ENCODE measurements around the gene FBN3.

The FBN3 gene

DNA sequence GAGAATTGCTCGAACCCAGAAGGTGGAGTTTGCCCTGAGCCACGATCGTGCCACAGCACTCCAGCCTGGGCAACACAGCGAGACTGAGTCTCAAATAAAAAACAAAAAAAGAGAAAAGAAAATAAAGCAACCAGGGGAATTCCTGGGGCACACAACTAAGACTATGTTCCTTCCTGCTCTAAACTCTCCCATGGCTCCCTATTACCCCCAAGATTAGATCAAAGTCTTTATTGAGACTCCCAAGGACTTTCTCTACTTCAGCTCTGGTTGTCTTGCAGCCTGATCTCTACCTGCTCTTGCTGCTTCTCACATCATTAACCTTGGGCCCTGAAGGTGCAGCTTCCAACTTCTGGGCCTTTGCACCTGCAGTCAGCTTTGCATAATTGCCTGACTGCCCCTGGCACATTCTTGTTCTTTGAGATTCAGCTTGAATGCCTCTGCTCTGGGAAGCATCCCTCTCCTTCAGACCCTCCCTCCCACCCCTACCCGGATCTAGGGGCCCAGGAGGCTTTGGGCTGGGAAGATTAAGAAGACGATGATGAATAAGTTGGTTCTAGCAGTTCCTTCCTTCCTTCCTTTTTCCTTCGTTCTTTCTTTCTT lies 42.9 kb upstream of the FBN3 start:
- Histone ChIP-seq H3K4me3 (ENCODE audit: low read length, poor library complexity, severe bottlenecking) (no peak overlapping the region), H3K9ac (ENCODE audit: low read depth, low read length, poor library complexity, severe bottlenecking) (peak overlapping the region; percentile 77), H3K4me1 (ENCODE audit: insufficient read depth, low read length, poor library complexity, severe bottlenecking) (peaks cover 43% of the 10 kb centered on the region), H2AFZ (ENCODE audit: low read length) (no peak overlapping the region), H3K36me3 (ENCODE audit: insufficient read depth, low read length) (no peaks in the 10 kb centered on the region), H3K27me3 (ENCODE audit: insufficient read depth, low read length, poor library complexity, severe bottlenecking) (no peaks in the 10 kb centered on the region), H3K4me2 (ENCODE audit: low read depth, low read length, poor library complexity, severe bottlenecking) (no peak overlapping the region), H3K9me2 (replicated peaks; ENCODE audit: low read depth, low read length) (no peaks in the 10 kb centered on the region), H3K9me3 (ENCODE audit: insufficient read depth, low read depth, low read length) (no peaks in the 10 kb centered on the region), H4K20me1 (ENCODE audit: insufficient read depth, low read length, poor library complexity, severe bottlenecking) (no peaks in the 10 kb centered on the region), H3F3A (ENCODE audit: low read depth) (peaks cover 4% of the 10 kb centered on the region), H3K79me2 (ENCODE audit: insufficient read depth, low read length) (no peaks in the 10 kb centered on the region)
- TF ChIP-seq EZH2phosphoT487 (IDR thresholded peaks at IDR 0.05; ENCODE audit: borderline replicate concordance) = no peak
- TF ChIP-seq, protein P1, sequence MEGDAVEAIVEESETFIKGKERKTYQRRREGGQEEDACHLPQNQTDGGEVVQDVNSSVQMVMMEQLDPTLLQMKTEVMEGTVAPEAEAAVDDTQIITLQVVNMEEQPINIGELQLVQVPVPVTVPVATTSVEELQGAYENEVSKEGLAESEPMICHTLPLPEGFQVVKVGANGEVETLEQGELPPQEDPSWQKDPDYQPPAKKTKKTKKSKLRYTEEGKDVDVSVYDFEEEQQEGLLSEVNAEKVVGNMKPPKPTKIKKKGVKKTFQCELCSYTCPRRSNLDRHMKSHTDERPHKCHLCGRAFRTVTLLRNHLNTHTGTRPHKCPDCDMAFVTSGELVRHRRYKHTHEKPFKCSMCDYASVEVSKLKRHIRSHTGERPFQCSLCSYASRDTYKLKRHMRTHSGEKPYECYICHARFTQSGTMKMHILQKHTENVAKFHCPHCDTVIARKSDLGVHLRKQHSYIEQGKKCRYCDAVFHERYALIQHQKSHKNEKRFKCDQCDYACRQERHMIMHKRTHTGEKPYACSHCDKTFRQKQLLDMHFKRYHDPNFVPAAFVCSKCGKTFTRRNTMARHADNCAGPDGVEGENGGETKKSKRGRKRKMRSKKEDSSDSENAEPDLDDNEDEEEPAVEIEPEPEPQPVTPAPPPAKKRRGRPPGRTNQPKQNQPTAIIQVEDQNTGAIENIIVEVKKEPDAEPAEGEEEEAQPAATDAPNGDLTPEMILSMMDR (conservative IDR thresholded peaks at IDR 0.05; ENCODE audit: low read length) = no peak

DNA sequence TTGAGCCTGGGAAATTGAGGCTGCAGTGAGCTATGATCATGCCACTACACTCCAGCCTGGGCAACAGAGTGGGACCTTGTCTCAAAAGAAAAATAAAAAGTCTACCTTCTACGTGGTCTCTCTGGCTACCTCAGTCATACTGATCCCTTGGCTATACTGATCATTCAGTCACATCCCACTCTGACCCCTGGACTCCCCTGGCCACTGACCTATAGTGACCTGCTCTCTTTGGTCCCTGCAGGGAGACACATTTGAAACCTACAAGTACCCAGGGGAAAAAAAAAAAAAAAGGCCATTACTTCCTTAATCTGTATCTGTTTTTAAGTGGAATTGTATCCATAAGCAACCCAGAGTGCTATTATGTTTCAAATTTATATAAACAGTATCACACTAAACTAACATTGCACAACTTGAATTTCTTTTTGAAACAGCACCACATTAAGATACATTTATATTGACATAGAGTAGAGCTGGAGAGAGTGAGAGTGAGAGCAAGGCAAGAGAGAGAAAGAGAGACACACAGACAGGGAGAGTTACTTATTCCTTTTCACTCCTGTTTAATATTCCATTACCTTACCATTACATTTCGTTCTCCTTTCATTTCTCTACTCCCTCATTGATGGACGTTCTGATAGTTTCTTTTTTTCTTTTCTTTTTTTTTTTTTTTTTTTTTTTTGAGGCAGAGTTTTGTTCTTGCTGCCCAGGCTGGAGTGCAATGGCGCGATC lies 36.1 kb upstream of the FBN3 start:
- no peaks in the 10 kb centered on the region for H4K20me1 ChIP-seq (ENCODE audit: insufficient read depth, low read length, poor library complexity, severe bottlenecking)
- no peak for TF ChIP-seq EZH2phosphoT487 (IDR thresholded peaks at IDR 0.05; ENCODE audit: borderline replicate concordance)
- TF ChIP-seq, protein P1 (conservative IDR thresholded peaks at IDR 0.05; ENCODE audit: low read length) = no peak
- H3K27me3 ChIP-seq (ENCODE audit: insufficient read depth, low read length, poor library complexity, severe bottlenecking) = no peaks in the 10 kb centered on the region
- H3K9ac ChIP-seq (ENCODE audit: low read depth, low read length, poor library complexity, severe bottlenecking) = no peak overlapping the region
- no peaks in the 10 kb centered on the region for H3K9me3 ChIP-seq (ENCODE audit: insufficient read depth, low read depth, low read length)
- no peaks in the 10 kb centered on the region for H3K9me2 ChIP-seq (replicated peaks; ENCODE audit: low read depth, low read length)
- H3K4me3 ChIP-seq (ENCODE audit: low read length, poor library complexity, severe bottlenecking) = no peak overlapping the region
- no peaks in the 10 kb centered on the region for H3K79me2 ChIP-seq (ENCODE audit: insufficient read depth, low read length)
- no peaks in the 10 kb centered on the region for H3K36me3 ChIP-seq (ENCODE audit: insufficient read depth, low read length)
- no peak overlapping the region for H2AFZ ChIP-seq (ENCODE audit: low read length)
- peaks cover 6% of the 10 kb centered on the region for H3K4me1 ChIP-seq (ENCODE audit: insufficient read depth, low read length, poor library complexity, severe bottlenecking)
- no peaks in the 10 kb centered on the region; the same call in 1 of the 2 replicates for H3F3A ChIP-seq (ENCODE audit: low read depth)
- no peak overlapping the region for H3K4me2 ChIP-seq (ENCODE audit: low read depth, low read length, poor library complexity, severe bottlenecking)

DNA sequence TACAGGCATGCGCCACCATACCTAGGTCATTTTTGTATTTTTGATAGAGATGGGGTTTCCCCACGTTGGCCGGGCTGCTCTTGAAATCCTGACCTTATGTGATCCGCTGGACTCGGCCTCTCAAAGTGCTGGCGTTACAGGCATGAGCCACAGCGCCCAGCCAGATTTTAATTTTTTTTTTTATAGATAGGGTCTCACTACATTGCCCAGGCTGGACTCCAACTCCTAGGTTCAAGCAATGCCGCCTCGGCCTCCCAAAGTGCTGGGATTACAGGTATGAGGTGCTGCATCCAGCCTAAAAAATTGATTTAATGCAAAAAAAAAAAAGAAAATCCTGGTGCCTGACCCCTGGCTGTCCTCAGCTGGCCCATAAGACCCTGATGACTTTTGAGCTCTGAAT lies 34.9 kb upstream of the FBN3 start:
- H3K4me1 ChIP-seq (ENCODE audit: insufficient read depth, low read length, poor library complexity, severe bottlenecking) = peaks cover 6% of the 10 kb centered on the region
- TF ChIP-seq, protein P1 (conservative IDR thresholded peaks at IDR 0.05; ENCODE audit: low read length) = no peak
- TF ChIP-seq EZH2phosphoT487 (IDR thresholded peaks at IDR 0.05; ENCODE audit: borderline replicate concordance) = no peak

More for the DNA sequence above, 34.9 kb upstream of the FBN3 start:
- Histone ChIP-seq H3K9me2 (replicated peaks; ENCODE audit: low read depth, low read length) (no peaks in the 10 kb centered on the region), H3K79me2 (ENCODE audit: insufficient read depth, low read length) (no peaks in the 10 kb centered on the region), H3K9ac (ENCODE audit: low read depth, low read length, poor library complexity, severe bottlenecking) (no peak overlapping the region), H3K36me3 (ENCODE audit: insufficient read depth, low read length) (no peaks in the 10 kb centered on the region), H4K20me1 (ENCODE audit: insufficient read depth, low read length, poor library complexity, severe bottlenecking) (no peaks in the 10 kb centered on the region), H3K9me3 (ENCODE audit: insufficient read depth, low read depth, low read length) (no peaks in the 10 kb centered on the region), H3F3A (ENCODE audit: low read depth) (no peaks in the 10 kb centered on the region; the same call in 1 of the 2 replicates), H3K4me3 (ENCODE audit: low read length, poor library complexity, severe bottlenecking) (no peak overlapping the region), H3K4me2 (ENCODE audit: low read depth, low read length, poor library complexity, severe bottlenecking) (no peak overlapping the region), H3K27me3 (ENCODE audit: insufficient read depth, low read length, poor library complexity, severe bottlenecking) (no peaks in the 10 kb centered on the region), H2AFZ (ENCODE audit: low read length) (no peak overlapping the region)

Measured in Loucy (cell line).